Measurements from ENCODE around the gene NTSR1.

DNA sequence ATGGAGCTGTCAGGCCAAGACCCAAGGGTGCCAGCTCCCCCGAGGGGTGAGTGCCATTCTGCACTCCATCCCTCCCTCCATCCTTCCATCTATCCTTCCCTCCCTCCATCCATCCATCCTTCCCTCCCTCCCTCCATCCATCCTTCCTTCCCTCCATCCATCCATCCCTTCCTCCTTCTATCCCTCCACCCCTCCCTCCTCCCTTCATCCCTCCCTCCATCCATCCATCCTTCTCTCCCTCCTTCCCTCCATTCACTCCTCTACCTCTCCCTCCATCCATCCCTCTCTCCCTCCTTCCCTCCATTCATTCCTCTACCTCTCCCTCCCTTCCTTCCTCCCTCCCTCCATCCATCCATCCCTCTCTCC lies 46.3 kb downstream of the NTSR1 start:
- TF ChIP-seq EZH2 (IDR thresholded peaks at IDR 0.05; ENCODE audit: insufficient read depth, poor library complexity, severe bottlenecking) = no peak
- no peak for TF ChIP-seq EZH2phosphoT487 (IDR thresholded peaks at IDR 0.05; ENCODE audit: insufficient read depth, low read depth)
